ENCODE data around the gene MUC6.
"Not testable (repeated sequence)": the region's sequence is repeated elsewhere in the genome, so short reads cannot be mapped to it uniquely, and the experiment has no call there.

The MUC6 gene

DNA sequence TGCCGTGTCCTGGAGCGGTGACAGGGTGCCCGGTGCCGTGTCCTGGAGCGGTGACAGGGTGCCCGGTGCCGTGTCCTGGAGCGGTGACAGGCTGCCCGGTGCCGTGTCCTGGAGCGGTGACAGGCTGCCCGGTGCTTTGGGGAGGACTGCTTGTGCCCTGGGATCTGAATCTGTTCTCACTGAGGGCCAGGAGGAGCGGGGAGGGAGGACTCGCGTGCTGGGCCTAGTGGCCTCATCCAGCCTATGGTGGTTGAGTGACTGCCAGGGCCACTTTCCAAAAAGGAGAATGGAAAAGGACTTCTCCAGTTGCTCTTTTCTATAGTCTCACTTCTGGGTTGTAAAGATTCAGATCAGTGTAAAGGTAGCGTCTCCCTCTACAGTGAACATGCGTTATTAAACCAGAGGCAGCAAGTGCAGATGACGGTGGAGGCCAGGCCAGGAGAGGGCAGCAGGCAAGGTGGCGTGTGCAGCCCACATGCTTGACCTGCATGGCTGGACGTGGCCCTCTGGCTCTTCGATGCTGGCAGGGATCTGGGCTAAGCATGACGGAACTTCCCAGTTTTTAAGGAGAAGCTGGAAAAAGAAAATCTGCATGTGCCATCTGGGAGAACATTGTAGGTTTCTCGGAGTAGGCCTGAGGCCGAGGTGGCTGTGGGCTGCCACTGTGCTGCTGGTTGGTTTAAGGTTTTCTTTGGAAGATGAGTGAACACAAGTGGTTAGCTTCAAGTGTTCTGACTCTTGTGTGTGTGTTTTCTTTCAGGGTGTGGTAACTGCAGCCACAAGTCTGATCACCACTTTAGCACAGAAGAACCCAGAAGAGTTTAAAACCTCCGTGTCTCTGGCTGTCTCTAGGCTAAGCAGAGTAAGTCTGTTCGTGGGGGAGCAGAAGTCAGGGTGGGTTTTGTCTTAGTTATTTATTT lies 55.8 kb downstream of the MUC6 start:
- H3K4me3 ChIP-seq (ENCODE audit: control insufficient read depth, low read depth, low read length), result no peak overlapping the region
- TF ChIP-seq, protein P1, sequence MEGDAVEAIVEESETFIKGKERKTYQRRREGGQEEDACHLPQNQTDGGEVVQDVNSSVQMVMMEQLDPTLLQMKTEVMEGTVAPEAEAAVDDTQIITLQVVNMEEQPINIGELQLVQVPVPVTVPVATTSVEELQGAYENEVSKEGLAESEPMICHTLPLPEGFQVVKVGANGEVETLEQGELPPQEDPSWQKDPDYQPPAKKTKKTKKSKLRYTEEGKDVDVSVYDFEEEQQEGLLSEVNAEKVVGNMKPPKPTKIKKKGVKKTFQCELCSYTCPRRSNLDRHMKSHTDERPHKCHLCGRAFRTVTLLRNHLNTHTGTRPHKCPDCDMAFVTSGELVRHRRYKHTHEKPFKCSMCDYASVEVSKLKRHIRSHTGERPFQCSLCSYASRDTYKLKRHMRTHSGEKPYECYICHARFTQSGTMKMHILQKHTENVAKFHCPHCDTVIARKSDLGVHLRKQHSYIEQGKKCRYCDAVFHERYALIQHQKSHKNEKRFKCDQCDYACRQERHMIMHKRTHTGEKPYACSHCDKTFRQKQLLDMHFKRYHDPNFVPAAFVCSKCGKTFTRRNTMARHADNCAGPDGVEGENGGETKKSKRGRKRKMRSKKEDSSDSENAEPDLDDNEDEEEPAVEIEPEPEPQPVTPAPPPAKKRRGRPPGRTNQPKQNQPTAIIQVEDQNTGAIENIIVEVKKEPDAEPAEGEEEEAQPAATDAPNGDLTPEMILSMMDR (IDR thresholded peaks at IDR 0.05; ENCODE audit: control insufficient read depth, insufficient read depth, low read depth, low read length, missing control alignments), result no peak
- DNase-seq (ENCODE audit: low read depth), result no peak

- no peak for DNase-seq (ENCODE audit: low read depth)
These were observed 57.7 kb downstream of the MUC6 start for GRCh38 chr11:978781-979180.

GRCh38 chr11:977830-978720 lies 58.4 kb downstream of the MUC6 start:
- H3K4me3 ChIP-seq (ENCODE audit: control insufficient read depth, low read depth, low read length), result no peak overlapping the region
- TF ChIP-seq, protein P1 (IDR thresholded peaks at IDR 0.05; ENCODE audit: control insufficient read depth, insufficient read depth, low read depth, low read length, missing control alignments), result no peak
- no peak for DNase-seq (ENCODE audit: low read depth)

More at GRCh38 chr11:978781-979180, 57.7 kb downstream of the MUC6 start:
- no peak overlapping the region for H3K4me3 ChIP-seq (ENCODE audit: control insufficient read depth, low read depth, low read length)
- TF ChIP-seq, protein P1 (IDR thresholded peaks at IDR 0.05; ENCODE audit: control insufficient read depth, insufficient read depth, low read depth, low read length, missing control alignments), result no peak

DNA sequence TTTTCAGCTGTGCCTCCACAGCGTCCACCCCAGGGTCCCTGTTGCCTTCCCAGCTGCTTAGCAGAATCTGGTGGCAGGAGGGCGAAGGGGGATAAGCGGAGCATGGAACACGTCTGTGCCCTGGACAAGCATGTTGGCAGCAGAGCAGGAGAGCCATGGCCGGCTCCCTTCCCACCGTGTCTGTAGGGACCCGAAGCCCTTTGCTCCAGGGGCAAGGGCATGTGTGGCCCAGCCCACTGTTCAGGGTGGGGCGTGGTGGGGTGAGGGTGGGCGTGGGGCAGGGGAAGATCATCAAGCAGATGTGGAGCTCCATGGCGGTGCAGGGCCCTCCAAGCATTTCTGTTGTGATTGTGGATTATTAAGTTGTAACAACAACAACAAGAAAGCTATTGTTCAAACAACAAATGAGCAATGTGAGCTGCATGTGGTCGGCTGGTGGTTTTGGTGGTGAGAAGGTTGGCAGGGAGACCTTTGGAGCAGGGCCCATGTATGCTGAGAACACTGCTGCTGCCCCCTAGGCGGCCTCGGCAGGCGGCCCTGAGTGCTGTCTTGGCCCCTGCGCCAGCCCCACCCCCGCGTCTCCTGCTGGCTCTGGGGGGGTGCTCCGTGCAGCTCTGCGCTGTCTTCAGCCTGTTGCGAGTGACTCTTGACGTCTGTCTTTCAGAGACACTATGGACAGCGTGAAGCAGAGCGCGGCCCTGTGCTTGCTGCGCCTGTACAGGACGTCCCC lies 59.9 kb downstream of the MUC6 start:
- H3K4me3 ChIP-seq (ENCODE audit: control insufficient read depth, low read depth, low read length), result no peak overlapping the region
- no peak for DNase-seq (ENCODE audit: low read depth)

GRCh38 chr11:975827-976226 lies 60.7 kb downstream of the MUC6 start:
- DNase-seq (ENCODE audit: low read depth), result no peak
- no peak overlapping the region for H3K4me3 ChIP-seq (ENCODE audit: control insufficient read depth, low read depth, low read length)
- TF ChIP-seq, protein P1 (IDR thresholded peaks at IDR 0.05; ENCODE audit: control insufficient read depth, insufficient read depth, low read depth, low read length, missing control alignments), result peak; percentile 47

More for the DNA sequence above, 59.9 kb downstream of the MUC6 start:
- TF ChIP-seq, protein P1 (IDR thresholded peaks at IDR 0.05; ENCODE audit: control insufficient read depth, insufficient read depth, low read depth, low read length, missing control alignments), result peak; percentile 16

DNA sequence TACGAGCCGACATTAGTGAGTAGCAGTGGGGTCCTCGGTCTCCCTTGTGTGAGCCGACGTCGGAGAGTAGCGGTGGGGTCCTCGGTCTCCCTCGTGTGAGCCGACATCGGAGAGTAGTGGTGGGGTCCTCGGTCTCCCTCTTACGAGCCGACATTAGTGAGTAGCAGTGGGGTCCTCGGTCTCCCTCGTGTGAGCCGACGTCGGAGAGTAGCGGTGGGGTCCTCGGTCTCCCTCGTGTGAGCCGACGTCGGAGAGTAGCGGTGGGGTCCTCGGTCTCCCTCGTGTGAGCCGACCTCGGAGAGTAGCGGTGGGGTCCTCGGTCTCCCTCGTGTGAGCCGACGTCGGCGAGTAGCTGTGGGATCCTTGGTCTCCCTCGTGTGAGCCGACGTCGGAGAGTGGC lies 61.1 kb downstream of the MUC6 start:
- H3K4me3 ChIP-seq (ENCODE audit: control insufficient read depth, low read depth, low read length); DNase-seq (ENCODE audit: low read depth): not testable (repeated sequence)

Data from AG09309 (cell line).